NCI-H510A treated with DMSO at 0.1 percent for 48 hours (cell line): ENCODE results near the gene CLEC3B.

Experiments
- DNase-seq: peaks from one replicate; lab custom pipeline; 2025; lab: John Stamatoyannopoulos, UW

The CLEC3B gene

GRCh38 chr3:45003859-45004258 lies 22.2 kb upstream of the CLEC3B start:
- DNase-seq: no peak

- DNase-seq: no peak
Measured at GRCh38 chr3:45007091-45007490, 19.0 kb upstream of the CLEC3B start.

- DNase-seq: no peak
Measured at GRCh38 chr3:45008117-45008516, 18.0 kb upstream of the CLEC3B start.

GRCh38 chr3:45009868-45010267 lies 16.2 kb upstream of the CLEC3B start:
- DNase-seq: no peak

- no peak for DNase-seq
Measured at GRCh38 chr3:45010811-45011333, 15.2 kb upstream of the CLEC3B start.

- DNase-seq: no peak
Measured at GRCh38 chr3:45011756-45012508, 14.2 kb upstream of the CLEC3B start.

- no peak for DNase-seq
Measured at GRCh38 chr3:45012577-45012976, 13.5 kb upstream of the CLEC3B start.

- no peak for DNase-seq
Measured at GRCh38 chr3:45016916-45017315, 9.2 kb upstream of the CLEC3B start.

- no peak for DNase-seq
Measured at GRCh38 chr3:45017821-45018220, 8.3 kb upstream of the CLEC3B start.

GRCh38 chr3:45020534-45020933 lies 5.6 kb upstream of the CLEC3B start:
- no peak for DNase-seq

- no peak for DNase-seq
Measured at GRCh38 chr3:45021524-45022297, 4.4 kb upstream of the CLEC3B start.

- no peak for DNase-seq
Measured at GRCh38 chr3:45023675-45024074, 2.4 kb upstream of the CLEC3B start.

GRCh38 chr3:45024542-45025255 lies 1.4 kb upstream of the CLEC3B start:
- DNase-seq: no peak

- no peak for DNase-seq
Measured at GRCh38 chr3:45026957-45027356, 854 bp downstream of the CLEC3B start.

- DNase-seq: no peak
Measured at GRCh38 chr3:45027441-45027840, 1.3 kb downstream of the CLEC3B start.

GRCh38 chr3:45029216-45029615 lies 3.1 kb downstream of the CLEC3B start:
- DNase-seq: no peak

- DNase-seq: no peak
Measured at GRCh38 chr3:45029661-45030060, 3.6 kb downstream of the CLEC3B start.

- no peak for DNase-seq
Measured at GRCh38 chr3:45031531-45031930, 5.4 kb downstream of the CLEC3B start.

- no peak for DNase-seq
Measured at GRCh38 chr3:45032113-45032512, 6.0 kb downstream of the CLEC3B start.

- no peak for DNase-seq
Measured at GRCh38 chr3:45033791-45034190, 7.7 kb downstream of the CLEC3B start.

- no peak for DNase-seq
Measured at GRCh38 chr3:45034612-45035252, 8.6 kb downstream of the CLEC3B start.
